Cardiac septum (tissue), 1 donor: Measurements from ENCODE around the gene MCUB. TPM values are rescaled to one million over a fixed set of nuclear protein-coding genes. Genes with fewer than 3 reads are reported as not detected.

Experiments
- DNase-seq: peaks from one replicate; pipeline ENCODE4 v3.0.0-alpha.2; 2020; ENCODE audit warnings: low spot score
- intact Hi-C: fragments of 100-400 bp; cut with DNase I; formaldehyde crosslinking; loops from one replicate; pipeline ENCODE4 v1.14.0; 2022
- total RNA-seq: library from RNA; stranded (reverse); fragmentation: NEBNext Ultra II Directional; extraction: Animal tissue kit (Norgen Biotek cat#: 25700); gene quantifications from one replicate; pipeline ENCODE4 v1.2.1, GENCODE V29; 2021
- donor health status: DM: no; HTN: no; CAD: no.

Gene MCUB
- total RNA-seq, 1 donor from 2014 or later, result 6.6 TPM

DNA sequence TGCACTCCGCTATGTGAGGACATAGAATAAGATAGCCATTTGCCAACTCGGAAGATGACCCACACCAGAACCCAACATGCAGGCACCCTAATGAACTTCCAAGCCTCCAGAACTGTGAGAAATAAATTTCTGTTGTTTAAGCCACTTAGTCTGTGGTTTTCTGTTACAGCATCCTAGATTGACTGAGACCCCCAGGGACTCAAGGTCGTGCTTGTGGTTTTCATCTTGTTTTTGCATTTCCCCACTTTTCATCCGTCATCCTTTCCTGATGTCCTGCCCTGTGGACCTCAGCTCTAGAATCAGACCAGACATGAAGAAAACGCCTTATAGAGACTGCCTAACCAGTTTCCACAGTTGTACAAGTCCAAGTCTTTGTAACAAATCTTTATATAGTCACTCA is 54.4 kb downstream of the MCUB start:
- intact Hi-C loops, result no loop called here
- no peak for DNase-seq

DNA sequence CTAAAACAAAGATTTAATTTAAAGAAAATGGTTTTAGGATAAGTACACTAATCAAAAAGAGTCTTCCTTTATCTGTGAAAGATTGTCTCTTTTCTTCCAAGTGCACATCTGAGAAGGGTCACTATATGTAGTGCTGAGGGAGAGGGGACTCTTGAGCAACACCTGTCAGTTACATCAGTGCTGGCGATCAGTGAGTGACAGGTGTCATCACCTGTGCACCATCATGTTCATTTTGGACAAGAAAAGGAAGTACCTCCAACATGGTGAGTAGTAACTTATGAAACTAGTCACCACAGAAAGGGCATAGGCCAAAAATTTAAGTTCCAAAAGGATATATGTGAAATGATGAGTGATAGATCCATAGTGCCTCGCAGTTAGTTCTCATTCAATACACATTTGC is 55.7 kb downstream of the MCUB start:
- intact Hi-C loops, result no loop called here

GRCh38 chr4:109616243-109616642 is 56.2 kb downstream of the MCUB start:
- intact Hi-C loops, result no loop called here
- DNase-seq, result no peak

More for the DNA sequence above, 55.7 kb downstream of the MCUB start:
- DNase-seq, result no peak

- no peak for DNase-seq
- intact Hi-C loops, result no loop called here
Measured at GRCh38 chr4:109622626-109623025, 62.6 kb downstream of the MCUB start.

GRCh38 chr4:109624536-109624935 is 64.5 kb downstream of the MCUB start:
- DNase-seq, result no peak
- intact Hi-C loops, result no loop called here

DNA sequence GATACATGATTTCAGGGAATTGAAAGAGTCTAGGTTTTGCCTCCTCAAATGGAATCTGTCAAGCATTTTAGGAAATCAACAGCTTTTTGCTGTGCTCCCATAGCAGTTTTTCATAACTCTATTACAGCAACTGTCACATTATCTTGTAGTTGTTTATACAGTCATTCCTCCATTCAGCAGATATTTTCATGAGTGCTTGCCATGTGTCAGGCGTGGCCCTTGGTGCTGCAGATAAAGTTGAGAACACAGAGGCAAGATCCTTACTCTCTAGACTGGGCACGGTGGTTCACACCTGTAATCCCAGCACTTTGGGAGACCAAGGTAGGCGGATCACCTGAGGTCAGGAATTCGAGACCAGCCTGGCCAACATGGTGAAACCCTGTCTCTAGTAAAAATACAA is 67.3 kb downstream of the MCUB start:
- no peak for DNase-seq
- intact Hi-C loops, result no loop called here

DNA sequence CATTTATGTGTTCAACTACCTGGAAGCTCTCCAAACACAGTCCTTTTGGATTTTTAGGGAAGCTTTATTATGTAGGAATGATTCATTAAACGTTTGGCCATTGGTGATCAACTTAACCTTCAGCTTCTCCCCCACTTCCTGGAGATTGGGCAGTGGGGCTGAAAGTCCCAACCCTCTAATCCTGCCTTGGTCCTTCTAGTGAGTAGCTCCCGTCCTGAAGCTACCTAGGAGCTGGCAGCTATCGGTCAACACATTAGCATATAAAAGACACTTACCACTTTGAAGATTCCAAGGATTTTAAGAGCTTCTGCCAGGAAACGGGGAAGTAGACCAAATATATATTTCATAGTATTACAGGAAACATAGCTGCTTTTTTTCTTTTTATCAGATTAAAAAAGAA is 69.7 kb downstream of the MCUB start:
- DNase-seq, result no peak
- intact Hi-C loops, result no loop called here

DNA sequence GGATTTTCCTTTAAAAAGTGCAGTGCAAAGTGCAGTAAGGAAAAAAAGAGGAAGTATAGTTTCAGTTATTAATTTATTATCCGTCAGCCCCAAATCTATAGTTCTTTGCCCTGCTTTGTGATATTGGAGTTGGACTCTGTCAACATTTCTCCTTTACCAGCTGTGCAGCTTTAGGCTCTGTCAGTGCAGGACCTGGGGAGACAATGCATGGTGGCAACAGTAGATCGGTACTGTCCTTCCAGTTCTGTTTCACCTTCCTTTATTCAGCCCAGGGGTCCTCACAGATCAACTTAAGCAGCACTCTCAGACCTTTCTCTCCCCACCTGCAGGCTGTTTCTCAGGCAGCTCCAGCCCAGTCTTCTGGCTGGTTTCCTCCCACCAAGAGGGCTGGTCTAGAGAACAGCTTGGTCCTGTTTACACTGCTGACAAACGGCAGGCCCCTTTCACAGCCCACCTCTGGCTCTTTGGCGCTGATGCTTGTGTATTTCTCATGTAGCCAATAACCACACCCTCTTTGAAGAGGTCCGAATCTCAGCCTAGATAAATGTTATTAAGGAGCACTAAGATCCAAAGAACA is 71.6 kb downstream of the MCUB start:
- intact Hi-C loops, result no loop called here
- DNase-seq, result no peak

- intact Hi-C loops, result no loop called here
- no peak for DNase-seq
Measured at GRCh38 chr4:109640644-109641043, 80.6 kb downstream of the MCUB start.

GRCh38 chr4:109645874-109646710 is 86.0 kb downstream of the MCUB start:
- intact Hi-C loops, result no loop called here
- DNase-seq, result no peak

DNA sequence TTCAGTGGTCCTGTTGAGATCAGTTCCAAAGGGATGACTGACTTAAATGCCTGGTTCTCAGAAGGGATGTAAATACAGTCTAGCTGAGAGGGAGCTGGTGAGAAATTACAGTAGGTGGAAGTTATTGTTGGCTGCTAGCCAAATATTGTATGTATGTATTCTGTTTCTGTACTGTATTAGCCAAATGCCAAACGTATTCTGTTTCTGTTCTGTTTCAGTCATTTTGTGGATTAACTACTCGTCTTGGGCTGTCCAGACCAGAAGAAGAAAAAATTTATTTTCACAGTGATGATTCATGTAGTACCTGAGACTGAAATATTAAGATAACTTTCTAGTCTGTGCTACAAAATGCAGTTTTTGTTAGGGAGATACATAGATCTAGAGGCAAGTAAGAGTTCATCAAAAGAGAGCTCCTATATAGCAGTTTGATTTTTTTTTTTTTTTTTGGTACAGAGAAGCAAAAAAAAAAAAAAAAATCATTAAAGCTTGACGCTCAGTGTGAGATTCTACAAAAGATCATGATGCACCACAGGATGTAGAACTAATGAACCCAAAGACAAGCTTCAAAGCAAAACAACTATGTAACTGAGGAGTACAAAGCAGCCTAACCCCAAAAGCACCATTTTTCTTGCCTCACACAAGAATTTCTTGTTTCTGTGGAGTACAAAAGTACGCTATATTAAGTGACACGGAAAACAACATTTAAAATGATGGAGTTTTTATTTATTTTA is 88.4 kb downstream of the MCUB start:
- no peak for DNase-seq
- intact Hi-C loops, result no loop called here

DNA sequence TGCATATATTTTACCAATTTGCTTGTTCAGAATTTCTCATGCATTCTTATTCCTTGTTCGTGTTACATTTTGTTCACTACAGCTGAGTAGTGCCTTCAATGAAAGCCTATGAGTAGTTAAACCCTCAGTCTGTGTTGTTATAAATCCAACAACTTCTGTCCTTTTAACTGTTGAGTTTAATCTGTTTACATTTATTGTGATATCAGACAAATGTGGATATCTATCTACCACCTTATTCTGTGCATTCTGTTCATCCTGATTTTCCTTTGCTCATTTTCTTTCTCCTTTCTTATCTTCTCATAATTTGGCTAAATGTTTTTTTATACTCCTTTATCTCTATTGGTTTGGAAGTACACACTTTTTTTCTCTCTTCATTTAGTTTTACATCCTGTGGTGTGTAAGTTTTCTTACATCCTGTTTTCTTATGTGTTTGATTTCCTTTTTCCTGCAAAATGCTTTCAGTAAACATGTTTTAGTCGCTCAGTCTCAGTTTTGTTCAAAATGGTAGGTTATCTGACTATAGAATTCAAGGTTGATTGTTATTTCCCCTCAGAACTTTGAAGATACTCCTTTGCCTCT is 89.0 kb downstream of the MCUB start:
- intact Hi-C loops, result no loop called here

DNA sequence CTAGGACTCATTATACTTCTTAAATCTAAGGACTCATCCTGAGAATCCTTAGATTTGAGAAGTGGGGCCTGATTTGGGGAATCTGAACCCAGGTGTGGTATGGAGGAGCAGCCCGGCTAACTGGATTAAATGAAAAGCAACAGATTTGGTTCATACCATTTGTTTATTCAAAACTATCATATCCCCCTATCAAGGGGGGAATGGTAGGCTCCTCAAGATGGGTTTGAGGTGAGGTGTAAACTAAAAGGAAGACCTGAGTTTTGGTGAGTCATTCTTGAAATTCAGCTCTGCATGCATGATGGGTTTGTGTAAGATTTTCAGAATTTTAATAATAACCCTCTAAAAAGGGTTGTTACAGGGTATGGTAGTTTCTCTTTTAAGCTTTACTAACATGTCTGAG is 89.8 kb downstream of the MCUB start:
- DNase-seq, result no peak
- intact Hi-C loops, result no loop called here

More for the DNA sequence above, 89.0 kb downstream of the MCUB start:
- DNase-seq, result no peak

GRCh38 chr4:109655396-109655795 is 95.3 kb downstream of the MCUB start:
- intact Hi-C loops, result no loop called here
- DNase-seq, result no peak

DNA sequence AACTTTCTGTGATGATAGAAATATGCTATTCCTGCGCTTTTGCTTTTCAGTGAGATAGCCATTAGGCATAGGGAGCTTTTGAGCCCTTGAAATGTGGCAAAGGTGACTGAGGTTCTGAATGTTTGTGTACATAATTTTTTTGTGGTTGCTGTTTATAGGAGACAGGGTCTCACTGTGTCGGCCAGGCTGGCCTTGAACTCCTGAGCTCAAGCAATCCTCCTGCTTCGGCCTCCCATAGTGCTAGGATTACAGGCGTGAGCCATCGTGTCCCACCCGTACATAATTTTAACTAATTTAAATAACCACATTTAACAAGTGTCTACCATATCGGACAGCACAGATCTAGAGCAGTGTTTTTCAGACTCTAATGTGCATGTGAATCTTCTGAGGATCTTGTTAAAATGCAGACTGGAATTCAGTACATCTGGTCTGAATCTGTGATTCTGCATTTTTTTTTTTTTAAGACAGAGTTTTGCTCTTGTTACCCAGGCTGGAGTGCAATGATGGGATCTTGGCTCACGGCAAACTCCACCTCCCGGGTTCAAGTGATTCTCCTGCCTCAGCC is 97.9 kb downstream of the MCUB start:
- intact Hi-C loops, result no loop called here
- DNase-seq, result no peak

GRCh38 chr4:109658871-109659410 is 98.9 kb downstream of the MCUB start:
- intact Hi-C loops, result no loop called here
- no peak for DNase-seq

GRCh38 chr4:109662116-109662515 is 102.1 kb downstream of the MCUB start:
- DNase-seq, result no peak
- intact Hi-C loops, result no loop called here

DNA sequence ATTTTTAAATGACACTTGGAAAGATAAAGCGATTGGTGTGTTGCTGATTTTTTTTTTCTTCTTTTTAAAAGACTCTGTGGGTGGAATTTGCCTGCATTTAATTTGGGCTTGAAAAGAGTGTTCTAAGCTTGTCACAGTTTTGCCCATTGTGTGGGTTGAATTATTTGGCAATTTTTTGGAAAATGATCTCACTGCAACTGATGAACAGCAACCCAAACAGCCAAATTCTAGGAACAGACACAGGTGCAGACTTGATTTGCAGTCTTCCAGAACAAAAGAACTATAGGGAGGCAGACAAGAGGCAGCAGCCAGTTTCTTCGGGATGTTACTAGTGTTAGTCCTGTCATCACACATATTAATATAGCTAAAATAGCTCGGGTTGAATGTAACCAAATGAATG is 102.7 kb downstream of the MCUB start:
- no peak for DNase-seq
- intact Hi-C loops, result no loop called here

GRCh38 chr4:109665783-109666485 is 105.9 kb downstream of the MCUB start:
- intact Hi-C loops, result no loop called here
- DNase-seq, result no peak
